HepG2 (cell line): ENCODE measurements around the gene CCSER1. TPM values are rescaled to one million over a fixed set of nuclear protein-coding genes. Genes with fewer than 3 reads are reported as not detected.

Experiments
- ATAC-seq: fragments of 200-7000 bp; cut with Tn5 transposase; 3 replicates; pipeline ENCODE4 v1.9.1; 2020; ENCODE audit warnings: mild to moderate bottlenecking, moderate library complexity
- BruUV-seq: library from RNA; stranded (reverse); fragments of 400-500 nt; replicated peaks from 2 replicates; lab custom pipeline; 2021; lab: Mats Ljungman, UMichigan
- CTCF ChIA-PET: fragments of 300-600 bp; formaldehyde crosslinking; extraction: SDS; loops from one replicate; lab custom pipeline; 2021; ENCODE audit warnings: low total read pairs, inconsistent platforms, low intra/inter-chr PET ratio; lab: Yijun Ruan, JAX
- POLR2A ChIA-PET: fragments of 350-600 bp; sonication (Branson Sonifier 250); formaldehyde crosslinking; loops from one replicate; lab custom pipeline; 2020; ENCODE audit warnings: antibody characterized with exemption, inconsistent platforms; lab: Yijun Ruan, JAX
- DNase-seq: peaks from one replicate; pipeline ENCODE4 v3.0.0-alpha.2; 2015; ENCODE audit warnings: low spot score
- FAIRE-seq: peaks from 3 replicates; lab custom pipeline; 2011; peaks lifted over from hg19 to GRCh38; lab: Jason Lieb, UNC
- H2AFZ ChIP-seq: one replicate; pipeline ENCODE4 v1.6.1; 2011; ENCODE audit warnings: low read length, inconsistent platforms
- H3K27ac ChIP-seq: fragments of 300-600 bp; 3 replicates; pipeline ENCODE4 v1.8.0; 2011; ENCODE audit warnings: mixed run types, mild to moderate bottlenecking, mixed read lengths, low read length, inconsistent platforms; ENCODE audit not compliant: insufficient read depth; ENCODE audit errors: extremely low read length
- H3K27me3 ChIP-seq, 2 experiments: fragments of 200-600 bp in 1 of 2; 2 replicates in 1 of 2; 3 replicates in 1 of 2; pipeline versions ENCODE4 v1.6.0 to v1.8.0; 2011; ENCODE audit warnings: low read length in 2 of 2, mild to moderate bottlenecking in 2 of 2, moderate library complexity in 2 of 2, inconsistent platforms in 1 of 2; ENCODE audit not compliant: insufficient read depth in 2 of 2, control insufficient read depth in 1 of 2
- H3K36me3 ChIP-seq, 2 experiments: fragments of 200-600 bp in 1 of 2; replicated peaks in 1 of 2; 2 replicates in 1 of 2; 3 replicates in 1 of 2; pipeline versions ENCODE4 v1.5.1 to v1.8.0; 2011; ENCODE audit warnings: low read length in 2 of 2, inconsistent platforms in 1 of 2; ENCODE audit not compliant: insufficient read depth in 2 of 2, control insufficient read depth in 1 of 2
- H3K4me1 ChIP-seq: 2 replicates; pipeline ENCODE4 v1.5.1; 2012; ENCODE audit warnings: low read length, inconsistent platforms; ENCODE audit not compliant: insufficient read depth
- H3K4me2 ChIP-seq: 2 replicates; pipeline ENCODE4 v1.6.0; 2011; ENCODE audit warnings: low read depth, low read length, inconsistent platforms
- H3K4me3 ChIP-seq, 3 experiments: fragments of 200-600 bp in 1 of 3; sonication (generic), shearing (Covaris generic) in 1 of 3; replicated peaks in 1 of 3; 2 replicates each; pipeline ENCODE4 v1.5.1; 2011 to 2016; ENCODE audit warnings: low read length in 3 of 3, inconsistent platforms in 2 of 3, low read depth in 2 of 3, mild to moderate bottlenecking in 2 of 3, control low read depth in 1 of 3, mixed read lengths in 1 of 3; ENCODE audit not compliant: insufficient read depth in 1 of 3
- H3K79me2 ChIP-seq: one replicate; pipeline ENCODE4 v1.6.1; 2011; ENCODE audit warnings: low read length, inconsistent platforms; ENCODE audit not compliant: insufficient read depth
- H3K9ac ChIP-seq: 2 replicates; pipeline ENCODE4 v1.6.0; 2011; ENCODE audit warnings: mild to moderate bottlenecking, low read depth, low read length, inconsistent platforms; ENCODE audit not compliant: insufficient read depth
- H3K9me3 ChIP-seq: 2 replicates; pipeline ENCODE4 v1.5.1; 2012; ENCODE audit warnings: mild to moderate bottlenecking, low read length
- H4K20me1 ChIP-seq: 2 replicates; pipeline ENCODE4 v1.6.0; 2011; ENCODE audit warnings: inconsistent platforms, mild to moderate bottlenecking, low read length, moderate library complexity; ENCODE audit not compliant: insufficient read depth
- BHLHE40 ChIP-seq: IDR thresholded peaks from 2 replicates; pipeline ENCODE4 v1.6.1; 2011; ENCODE audit warnings: low read length, improper control_type of control experiment
- CHD4 ChIP-seq: fragments of 200-600 bp; sonication (generic); IDR thresholded peaks from 2 replicates; pipeline ENCODE4 v1.7.0; 2017; ENCODE audit warnings: mild to moderate bottlenecking, low read length, borderline replicate concordance
- MIER3 ChIP-seq: IDR thresholded peaks from 2 replicates; pipeline ENCODE4 v1.6.1; 2016; ENCODE audit warnings: missing compliant biosample characterization, borderline replicate concordance
- NFIB ChIP-seq: sonication (generic); formaldehyde crosslinking; IDR thresholded peaks from 2 replicates; pipeline ENCODE4 v1.9.0; 2021; ENCODE audit warnings: missing genetic modification reagents, mild to moderate bottlenecking, borderline replicate concordance
- NR2F6 ChIP-seq, 2 experiments: IDR thresholded peaks; 2 replicates each; pipeline ENCODE4 v1.6.1; 2016; ENCODE audit warnings: antibody characterized with exemption in 1 of 2, mild to moderate bottlenecking in 1 of 2
- ZMYM3 ChIP-seq: sonication (generic); formaldehyde crosslinking; IDR thresholded peaks from 2 replicates; pipeline ENCODE4 v1.5.1; 2020; ENCODE audit warnings: mild to moderate bottlenecking, missing genetic modification reagents
- ZNF207 ChIP-seq: fragments of 450-650 bp; IDR thresholded peaks from 2 replicates; pipeline ENCODE4 v1.6.1; 2016; ENCODE audit warnings: antibody characterized with exemption, borderline replicate concordance
- ZNF230 ChIP-seq: sonication (generic); formaldehyde crosslinking; IDR thresholded peaks from 2 replicates; pipeline ENCODE4 v1.4.0; 2020; ENCODE audit warnings: mild to moderate bottlenecking, missing genetic modification reagents
- ZNF264 ChIP-seq: sonication (generic); formaldehyde crosslinking; IDR thresholded peaks from 2 replicates; pipeline ENCODE4 v1.4.0; 2020; ENCODE audit warnings: missing genetic modification reagents
- ZNF446 ChIP-seq: sonication (generic); formaldehyde crosslinking; IDR thresholded peaks from 2 replicates; pipeline ENCODE4 v1.5.0; 2020; ENCODE audit warnings: mild to moderate bottlenecking, missing genetic modification reagents
- ZNF556 ChIP-seq: sonication (generic); formaldehyde crosslinking; IDR thresholded peaks from 2 replicates; pipeline ENCODE4 v1.4.0; 2020; ENCODE audit warnings: mild to moderate bottlenecking, missing genetic modification reagents, borderline replicate concordance
- ZNF589 ChIP-seq: sonication (generic); formaldehyde crosslinking; conservative IDR thresholded peaks from 2 replicates; pipeline ENCODE4 v1.8.0; 2022; ENCODE audit warnings: mild to moderate bottlenecking, moderate library complexity, missing genetic modification reagents
- ZNF615 ChIP-seq: sonication (generic); formaldehyde crosslinking; IDR thresholded peaks from 2 replicates; pipeline ENCODE4 v1.5.0; 2020; ENCODE audit warnings: mild to moderate bottlenecking, missing genetic modification reagents, borderline replicate concordance
- WGBS: methylation state at CpG from one replicate; pipeline ENCODE4 v1.1.6; 2017; ENCODE audit warnings: low lambda C conversion rate; 5-methylcytosine and 5-hydroxymethylcytosine counted together
- in situ Hi-C: cut with HindIII; loops from 2 replicates; pipeline ENCODE4 v1.10.0; 2017; ENCODE audit warnings: low pct_unique_long_range_greater_than_20kb; ENCODE audit not compliant: extremely low pct_ligation_motif_present
- intact Hi-C: fragments of 100-400 bp; cut with micrococcal nuclease; formaldehyde crosslinking; loops from one replicate; pipeline ENCODE4 v1.10.0; 2022; ENCODE audit not compliant: unreplicated experiment
- polyA plus RNA-seq, 8 experiments: library from polyadenylated mRNA; depleted of rRNA in 3 of 8; stranded (reverse) in 7 of 8; unstranded in 1 of 8; fragments of >200 nt; fragmentation: Illumina TruSeq in 4 of 8; extraction: Trizol in 4 of 8; gene quantifications; 2 replicates each; pipeline versions ENCODE4 v1.2.1 to v1.2.3, GENCODE V29; 2011 to 2016; ENCODE audit warnings: low read depth in 4 of 8, missing spikeins in 1 of 8, mixed read lengths in 1 of 8; ENCODE audit not compliant: insufficient read depth in 1 of 8
- total RNA-seq, 5 experiments: library from RNA; depleted of rRNA; stranded (reverse); fragments of >200 nt; fragmentation: Illumina TruSeq; extraction: Trizol; gene quantifications; 2 replicates each; pipeline ENCODE4 v1.2.3, GENCODE V29; 2016; ENCODE audit warnings: low read depth in 1 of 5

CCSER1 gene
- total and polyA plus RNA-seq, 2 of the 13 experiments (the other 11 are each of a cell fraction or from before 2014, with no cell fraction given), result not detected

- 0% methylated on average over 1 of the region's 1 CpG for WGBS
- no peak for TF ChIP-seq CHD4
- TF ChIP-seq ZNF589 (CRISPR knock-in tag), result no peak
- TF ChIP-seq ZNF446, result no peak
- TF ChIP-seq BHLHE40, result no peak
- TF ChIP-seq MIER3, result no peak
- TF ChIP-seq ZNF264 (CRISPR knock-in tag), result no peak
- no peak for TF ChIP-seq ZNF207
- TF ChIP-seq NR2F6 (IDR thresholded peaks at IDR 0.05), result no peak
- TF ChIP-seq NR2F6 (CRISPR knock-in tag; IDR thresholded peaks at IDR 0.05), result no peak
- no peak for TF ChIP-seq ZNF556 (CRISPR knock-in tag)
- TF ChIP-seq ZNF615 (CRISPR knock-in tag), result no peak
- no peak for TF ChIP-seq ZMYM3
- intact Hi-C loops (no loop called here), in situ Hi-C loops (no loop called here)
- no peak overlapping the region for H3K4me3 ChIP-seq
- no peaks in the 10 kb centered on the region for H3K36me3 ChIP-seq
- no peaks in the 10 kb centered on the region for H3K27me3 ChIP-seq
- no peak overlapping the region for H3K4me2 ChIP-seq
- no peaks in the 10 kb centered on the region for H4K20me1 ChIP-seq
- no peak for ATAC-seq
- DNase-seq, result no peak
- ChIA-PET CTCF (no interaction called here), POLR2A (no interaction called here)
- no TSS peak for BruUV-seq
- H3K27ac ChIP-seq, result no peak overlapping the region
- H3K9ac ChIP-seq, result no peak overlapping the region
- H3K79me2 ChIP-seq, result no peaks in the 10 kb centered on the region
- FAIRE-seq, result no peak
- H3K9me3 ChIP-seq, result no peaks in the 10 kb centered on the region
- H2AFZ ChIP-seq, result no peak overlapping the region
- H3K4me1 ChIP-seq, result no peaks in the 10 kb centered on the region
Measured at GRCh38 chr4:90162566-90162965, 35.4 kb downstream of the CCSER1 start.

DNA sequence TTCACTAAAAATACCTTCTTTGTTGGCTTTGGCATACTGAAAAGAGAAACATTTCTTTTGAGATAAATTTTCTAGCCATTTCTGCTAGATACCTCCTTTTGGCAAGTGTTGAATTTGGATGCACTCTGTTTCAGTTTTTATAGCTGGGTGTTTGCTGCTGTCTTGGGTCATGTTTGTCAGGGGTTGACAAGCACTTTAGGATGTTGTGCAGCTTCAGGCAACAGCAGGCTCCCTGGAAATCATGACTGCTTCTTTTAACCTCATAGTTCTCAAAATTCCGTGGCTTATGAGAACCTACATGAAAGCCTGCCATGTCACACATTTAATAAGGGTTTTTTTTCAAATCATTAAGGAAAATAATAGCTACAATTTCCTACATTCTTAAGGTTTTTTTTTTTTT, 36.7 kb downstream of the CCSER1 start:
- Histone ChIP-seq H3K4me1 (no peaks in the 10 kb centered on the region), H2AFZ (no peak overlapping the region), H4K20me1 (no peaks in the 10 kb centered on the region), H3K4me3 (no peak overlapping the region), H3K27me3 (no peaks in the 10 kb centered on the region), H3K27ac (no peak overlapping the region), H3K79me2 (no peaks in the 10 kb centered on the region), H3K9ac (no peak overlapping the region), H3K4me2 (no peak overlapping the region), H3K9me3 (no peaks in the 10 kb centered on the region), H3K36me3 (no peaks in the 10 kb centered on the region)
- in situ Hi-C loops (no loop called here), intact Hi-C loops (no loop called here)
- TF ChIP-seq NFIB (CRISPR knock-in tag), result no peak
- no peak for TF ChIP-seq ZNF230 (CRISPR knock-in tag)
- BruUV-seq, result no TSS peak
- no peak for FAIRE-seq
- DNase-seq, result no peak
- POLR2A ChIA-PET, result no interaction called here
- 0% methylated on average over 1 of the region's 1 CpG for WGBS
- CTCF ChIA-PET, result no interaction called here
- no peak for ATAC-seq
